ENCODE measurements around the gene SPATA2L.
"Not testable (repeated sequence)": the region's sequence is repeated elsewhere in the genome, so short reads cannot be mapped to it uniquely, and the experiment has no call there.

The SPATA2L gene

DNA sequence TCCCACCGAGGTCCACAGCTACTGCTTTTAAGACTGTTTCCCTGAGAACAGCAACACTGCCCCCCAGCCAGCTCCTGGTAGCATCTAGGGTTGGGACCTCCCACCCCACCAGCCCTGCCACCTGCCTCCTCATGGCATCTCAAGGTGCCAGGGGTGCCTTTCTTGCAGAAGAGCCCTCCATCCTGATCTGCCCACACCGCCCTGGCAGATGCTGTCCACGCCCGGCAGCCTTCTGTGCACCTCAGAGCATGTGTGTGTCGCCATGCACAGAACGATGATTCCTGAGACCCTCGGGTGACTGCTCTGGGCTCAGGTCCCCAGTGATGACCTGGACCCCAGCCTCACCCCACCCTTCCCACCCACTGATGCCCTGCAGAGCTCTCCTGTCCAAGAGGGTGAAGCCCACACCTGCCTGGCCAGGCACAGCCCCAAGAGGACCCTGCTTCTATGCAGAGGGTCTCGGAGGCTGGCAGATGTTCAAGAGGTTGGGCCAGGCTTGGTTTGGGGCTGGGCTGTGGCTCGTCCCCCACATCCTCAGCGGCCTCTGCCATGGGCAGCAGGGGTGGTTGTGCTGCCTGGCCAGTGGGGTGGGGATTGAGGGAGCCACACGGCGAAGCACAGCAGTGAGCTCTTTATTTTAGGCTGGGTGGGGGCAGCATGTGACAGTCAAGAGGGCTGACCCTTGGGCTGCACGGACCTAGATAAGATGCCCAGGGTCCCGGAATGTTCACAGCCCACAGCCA is 5.2 kb upstream of the SPATA2L start:
- no peak for DNase-seq

GRCh38 chr16:89705006-89705405 is 3.5 kb upstream of the SPATA2L start:
- no peak for DNase-seq

DNA sequence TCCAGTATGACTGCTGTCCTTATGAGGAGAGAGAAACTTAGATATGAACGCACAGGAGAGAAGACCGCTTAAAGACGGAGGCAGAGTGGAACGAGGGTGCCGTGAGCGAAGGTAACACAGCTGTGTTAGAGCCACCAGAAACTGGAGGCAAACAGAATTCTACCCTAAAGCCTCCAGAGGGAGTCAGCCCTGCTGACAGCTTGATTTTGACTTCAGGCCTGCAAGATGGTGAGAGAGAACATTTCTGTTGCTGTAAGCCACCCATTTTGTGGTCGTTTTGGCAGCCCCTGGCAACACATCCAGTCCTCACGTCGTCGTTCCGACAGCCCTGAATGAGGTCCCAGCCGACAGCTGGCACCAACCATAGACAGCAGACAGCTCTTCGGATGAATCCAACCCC is 2.8 kb upstream of the SPATA2L start:
- no peak for DNase-seq

DNA sequence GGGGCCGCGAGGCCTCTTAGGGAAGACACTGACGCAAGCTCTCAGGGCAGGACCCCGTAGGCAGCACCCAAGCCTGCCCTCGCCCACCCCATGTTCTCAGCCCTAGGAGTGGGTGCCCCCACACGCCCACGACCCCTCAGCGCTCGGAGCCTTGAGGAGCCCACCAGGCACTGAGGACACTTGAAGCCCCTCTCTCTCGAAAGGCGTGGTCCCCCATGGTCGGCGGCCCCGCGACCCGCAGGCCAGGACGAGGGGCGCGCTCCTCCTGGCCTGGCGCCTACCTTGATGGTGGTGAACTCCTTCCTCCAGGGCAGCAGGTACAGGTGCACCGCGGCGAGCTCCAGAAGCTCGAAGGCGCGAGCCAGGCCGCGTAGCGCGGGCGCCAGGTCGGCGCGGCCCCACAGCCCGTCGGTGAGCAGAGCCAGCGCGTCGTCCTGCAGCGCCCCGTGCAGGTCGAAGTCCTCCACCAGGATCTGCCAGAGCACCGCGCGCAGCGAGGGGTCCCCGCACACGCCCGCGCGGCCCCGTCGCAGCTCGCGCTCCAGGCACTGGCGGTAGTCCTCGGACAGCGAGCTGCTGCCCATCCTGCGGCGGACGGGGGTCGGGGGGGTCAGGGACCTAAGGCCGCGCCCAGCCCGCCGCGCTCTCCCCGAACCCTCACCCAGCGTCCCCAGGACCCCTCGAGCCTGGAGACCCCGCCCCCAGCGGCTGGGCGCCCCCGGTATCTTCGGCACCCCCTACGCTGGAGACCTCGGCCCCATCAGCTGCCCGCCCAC is 668 bp downstream of the SPATA2L start:
- DNase-seq, result peak; percentile 72

DNA sequence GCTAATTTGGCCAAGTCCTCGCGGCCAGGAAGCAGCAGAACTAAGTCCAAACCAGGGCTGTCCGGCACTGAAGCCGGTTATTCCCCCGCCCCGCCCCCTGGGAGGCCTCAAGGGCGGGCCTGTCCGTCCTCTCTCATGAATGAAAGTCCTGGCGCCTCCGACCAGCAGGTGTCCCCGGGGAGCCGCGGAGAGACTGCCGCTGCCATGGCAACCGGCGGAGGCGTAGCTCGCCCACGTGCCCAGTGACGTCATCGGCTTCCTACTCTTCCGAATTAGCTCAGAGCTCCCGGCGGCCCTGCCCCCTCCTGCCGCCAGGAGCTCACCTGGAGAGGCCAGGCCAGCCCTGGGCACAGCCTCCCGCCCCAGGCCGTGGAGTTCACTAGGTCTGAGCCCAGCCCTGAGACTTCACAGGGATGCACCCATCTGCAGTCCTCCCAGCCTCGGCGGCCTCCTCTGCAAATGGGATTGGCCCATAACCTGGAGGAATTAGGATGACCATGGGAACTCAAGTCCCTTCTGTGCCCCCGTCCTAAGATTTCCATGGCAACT is 1.3 kb downstream of the SPATA2L start:
- DNase-seq, result peak; percentile 98

GRCh38 chr16:89699629-89700099 is 1.8 kb downstream of the SPATA2L start:
- not testable (repeated sequence) for DNase-seq

DNA sequence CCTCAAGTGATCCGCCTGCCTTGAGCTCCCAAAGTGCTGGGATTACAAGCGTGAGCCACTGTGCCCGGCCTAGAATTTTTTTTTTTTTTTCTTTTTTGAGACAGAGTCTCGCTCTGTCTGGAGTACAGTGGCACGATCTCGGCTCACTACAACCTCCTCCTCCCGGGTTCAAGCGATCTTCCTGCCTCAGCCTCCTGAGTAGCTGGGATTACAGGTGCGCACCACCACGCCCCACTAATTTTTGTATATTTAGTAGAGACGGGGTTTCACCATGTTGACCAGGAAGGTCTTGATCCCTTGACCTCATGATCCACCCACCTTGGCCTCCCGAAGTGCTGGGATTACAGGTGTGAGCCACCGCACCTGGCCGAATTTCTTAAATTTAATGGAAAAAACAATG is 2.8 kb downstream of the SPATA2L start:
- DNase-seq, result not testable (repeated sequence)

DNA sequence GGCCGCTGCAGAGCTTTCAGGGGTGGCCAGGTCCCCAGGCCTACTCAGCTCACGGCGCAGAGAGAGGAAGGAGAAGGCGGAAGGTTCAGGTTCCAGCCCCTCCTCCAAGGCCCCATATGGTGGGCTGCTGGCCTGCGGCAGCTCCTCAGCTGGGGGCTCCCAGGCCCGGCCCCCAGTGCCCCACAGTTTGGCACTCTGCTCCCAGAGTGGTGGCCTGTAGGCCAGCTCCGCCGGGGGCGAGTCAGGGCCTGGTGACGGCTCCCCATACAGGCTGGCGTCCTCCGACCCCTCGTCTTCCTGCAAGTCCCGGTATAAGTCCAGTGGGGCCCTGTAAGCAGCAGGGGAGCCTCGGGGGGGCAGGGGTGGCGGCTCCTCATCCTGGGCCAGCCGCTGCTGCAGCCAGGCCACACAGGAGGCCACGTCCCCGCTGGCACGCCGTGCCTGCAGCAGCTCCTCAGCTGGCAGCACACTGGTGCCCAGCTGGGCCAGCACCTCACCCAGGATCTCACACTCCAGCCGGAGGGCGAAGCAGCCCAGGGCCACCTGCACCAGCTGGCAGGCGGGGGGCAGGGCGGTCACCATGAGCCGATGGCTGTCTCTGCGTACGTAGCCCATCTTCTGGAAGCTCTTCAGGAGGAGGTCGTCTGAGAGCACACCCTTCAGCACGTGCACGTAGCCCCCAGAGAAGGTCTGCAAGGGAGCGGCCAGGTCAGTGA is 3.7 kb downstream of the SPATA2L start:
- DNase-seq, result no peak

DNA sequence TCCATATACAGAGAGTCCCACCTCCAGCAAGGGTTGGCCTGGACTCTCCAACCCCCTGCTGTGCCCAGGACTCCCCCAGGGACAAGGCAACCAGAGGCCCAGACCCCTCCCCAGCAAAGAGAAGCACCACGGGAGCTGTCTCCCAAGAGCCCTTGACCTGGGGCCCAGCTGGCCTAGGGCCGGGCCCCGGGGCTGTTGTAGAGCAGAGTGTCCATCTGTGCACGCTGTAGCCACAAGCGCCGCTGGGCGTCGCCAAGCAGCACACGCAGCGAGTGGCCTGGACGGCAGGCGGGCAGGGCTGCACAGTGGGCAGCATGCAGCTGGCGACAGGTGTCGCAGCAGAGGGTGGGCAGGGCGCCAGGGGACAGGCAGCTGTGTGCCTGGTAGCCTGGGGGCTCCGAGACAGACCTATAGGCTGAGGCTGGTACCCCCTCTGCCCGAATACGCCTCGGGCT is 4.3 kb downstream of the SPATA2L start:
- DNase-seq, result no peak

DNA sequence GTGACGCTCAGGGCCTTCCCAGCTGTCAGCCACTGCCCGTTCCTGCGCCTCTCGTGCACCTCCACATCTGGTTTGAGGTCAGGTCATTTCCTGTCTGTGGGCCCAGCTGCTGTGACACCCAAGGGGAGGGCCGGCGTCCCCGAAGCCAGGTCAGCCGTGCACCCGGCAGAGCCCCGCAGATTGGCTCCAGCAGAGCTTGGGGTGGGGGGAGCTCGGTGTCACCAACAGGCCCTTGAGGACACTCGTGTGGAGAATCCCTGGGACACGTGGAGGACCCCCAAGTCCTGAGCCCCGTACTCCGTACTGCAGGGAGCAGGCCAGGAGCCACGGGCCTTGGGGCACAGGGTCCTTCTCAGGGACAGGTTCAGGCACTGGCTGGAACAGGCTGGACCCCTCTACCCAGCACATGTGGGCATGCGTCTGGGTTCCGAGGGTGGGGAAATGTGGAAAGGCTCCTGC is 4.8 kb downstream of the SPATA2L start:
- DNase-seq, result no peak

- no peak for DNase-seq
These were observed 5.4 kb downstream of the SPATA2L start for GRCh38 chr16:89695875-89696669.

GRCh38 chr16:89695086-89695874 is 6.2 kb downstream of the SPATA2L start:
- DNase-seq, result no peak

DNA sequence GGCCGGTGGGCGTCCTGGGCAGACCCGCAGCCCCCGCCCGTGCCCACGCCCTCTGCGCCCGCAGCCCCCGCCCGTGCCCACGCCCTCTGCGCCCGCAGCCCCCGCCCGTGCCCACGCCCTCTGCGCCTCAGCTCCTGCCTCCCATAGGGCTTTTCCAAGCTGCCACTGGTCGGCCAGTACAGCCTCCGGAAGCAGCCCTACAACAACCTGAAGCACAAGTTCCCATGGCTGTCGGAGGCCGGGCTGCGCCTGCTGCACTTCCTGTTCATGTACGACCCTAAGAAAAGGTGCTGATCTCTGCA is 6.8 kb downstream of the SPATA2L start:
- DNase-seq, result not testable (repeated sequence)

DNA sequence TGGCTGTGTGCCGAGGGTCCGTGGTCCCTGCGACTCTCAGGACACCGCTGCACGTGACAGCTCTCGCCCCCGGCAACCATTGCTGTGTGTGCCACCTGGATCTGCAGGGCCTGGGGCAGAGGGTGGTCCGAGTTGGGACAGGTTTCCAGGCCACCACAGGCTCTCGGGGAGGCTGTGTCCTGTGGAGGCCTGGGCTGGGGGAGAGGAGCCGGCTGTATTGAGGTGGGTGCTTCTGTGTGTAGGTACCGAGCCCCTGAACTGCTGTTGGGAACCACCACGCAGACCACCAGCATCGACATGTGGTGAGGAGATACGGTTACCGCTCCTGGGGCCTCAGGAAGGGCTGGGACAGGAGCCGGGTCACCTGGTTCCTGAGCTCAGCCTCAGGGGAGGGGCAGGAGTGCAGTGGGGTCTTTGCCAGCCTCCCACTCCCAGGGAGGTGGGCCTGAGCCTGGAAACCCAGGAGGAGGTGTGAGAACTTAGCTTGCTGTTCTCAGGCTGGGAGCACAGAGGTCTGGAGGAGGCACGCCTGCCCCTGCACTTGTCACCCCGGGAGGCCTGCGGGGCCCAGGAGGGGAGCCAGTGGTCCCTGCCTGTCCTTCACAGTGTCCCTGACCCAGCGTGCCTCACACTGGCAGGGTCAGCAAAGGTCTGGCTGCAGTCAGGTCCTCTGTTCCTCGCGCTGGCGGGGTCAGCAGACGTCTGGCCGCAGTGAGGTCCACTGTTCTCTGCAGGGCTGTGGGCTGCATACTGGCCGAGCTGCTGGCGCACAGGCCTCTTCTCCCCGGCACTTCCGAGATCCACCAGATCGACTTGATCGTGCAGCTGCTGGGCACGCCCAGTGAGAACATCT is 7.3 kb downstream of the SPATA2L start:
- no peak for DNase-seq

GRCh38 chr16:89693289-89693731 is 8.2 kb downstream of the SPATA2L start:
- DNase-seq, result no peak

DNA sequence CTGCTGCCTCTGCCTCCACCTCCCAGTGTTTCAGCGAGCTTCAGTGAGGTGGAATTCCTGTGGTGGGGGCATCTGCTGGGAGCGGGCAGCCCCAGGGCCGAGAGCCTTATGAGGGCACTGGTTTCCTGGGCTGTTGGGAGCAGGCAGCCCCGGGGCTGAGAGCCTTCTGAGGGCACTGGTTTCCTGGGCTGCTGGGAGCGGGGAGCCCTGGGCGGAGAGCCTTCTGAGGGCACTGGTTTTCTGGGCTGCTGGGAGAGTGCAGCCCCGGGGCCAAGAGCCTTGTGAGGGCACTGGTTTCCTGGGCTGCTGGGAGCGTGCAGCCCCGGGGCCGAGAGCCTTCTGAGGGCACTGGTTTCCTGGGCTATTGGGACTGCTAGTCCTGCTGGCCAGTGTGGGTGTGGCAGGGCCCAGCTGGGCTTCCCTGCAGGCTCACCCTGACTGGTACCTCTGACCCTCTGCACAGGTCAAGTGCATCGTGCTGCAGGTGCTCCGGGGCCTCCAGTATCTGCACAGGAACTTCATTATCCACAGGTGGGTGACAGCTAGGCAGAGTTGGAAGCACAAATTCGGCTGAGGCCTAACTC is 9.4 kb downstream of the SPATA2L start:
- no peak for DNase-seq

DNA sequence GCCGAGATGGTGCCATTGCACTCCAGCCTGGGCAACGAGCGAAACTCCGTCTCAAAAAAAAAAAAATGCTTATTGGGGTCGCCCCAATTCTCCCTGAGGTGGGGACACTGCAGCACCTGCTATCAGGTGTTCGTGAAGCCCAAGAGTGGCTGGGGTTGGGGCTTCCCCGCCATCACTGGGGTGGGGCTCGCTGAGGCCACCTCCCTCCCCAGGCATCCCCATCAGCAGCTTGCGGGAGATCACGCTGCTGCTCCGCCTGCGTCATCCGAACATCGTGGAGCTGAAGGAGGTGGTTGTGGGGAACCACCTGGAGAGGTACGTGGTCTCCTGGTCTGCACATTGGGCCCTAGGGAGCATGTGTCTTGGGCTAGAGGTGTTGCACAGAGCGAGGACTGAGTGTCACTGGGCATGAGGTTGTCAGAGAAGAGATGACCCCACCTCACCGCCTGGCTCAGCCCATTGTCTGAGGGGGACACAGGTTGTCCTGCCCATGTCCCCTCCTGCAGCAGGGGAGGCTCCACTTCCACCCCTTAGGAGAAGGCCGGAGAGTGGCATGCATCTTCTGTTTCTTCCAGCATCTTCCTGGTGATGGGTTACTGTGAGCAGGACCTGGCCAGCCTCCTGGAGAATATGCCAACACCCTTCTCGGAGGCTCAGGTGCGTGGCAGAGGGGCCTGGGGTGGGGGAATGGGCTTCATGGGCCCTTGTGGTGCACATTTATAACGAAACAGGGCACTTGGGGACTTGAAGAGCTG is 10.1 kb downstream of the SPATA2L start:
- no peak for DNase-seq

GRCh38 chr16:89690392-89690901 is 11.1 kb downstream of the SPATA2L start:
- no peak for DNase-seq

GRCh38 chr16:89689621-89690020 is 11.9 kb downstream of the SPATA2L start:
- DNase-seq, result not testable (repeated sequence)

Data from activated CD4-positive, alpha-beta T cell treated with anti-CD3 and anti-CD28 coated beads for 48 hours (primary cell).